Mesenchymal stem cell (in vitro differentiated cells and primary cell): ENCODE data around the gene LYPD6.
A peak's percentile ranks its signal among the peaks of the same experiment; 100 is the strongest.

Experiments used
- DNase-seq: peaks from one replicate; pipeline ENCODE4 v3.0.0-alpha.2; 2013
- H2AFZ ChIP-seq: one replicate; pipeline ENCODE4 v1.6.1; 2013; ENCODE audit warnings: low read depth, mild to moderate bottlenecking, control low read depth, inconsistent platforms, low read length, moderate library complexity
- H2AK5ac ChIP-seq: 2 replicates; pipeline ENCODE4 v1.6.1; 2013; ENCODE audit warnings: low read length, moderate library complexity, mild to moderate bottlenecking, inconsistent platforms; ENCODE audit not compliant: severe bottlenecking
- H2BK120ac ChIP-seq: one replicate; pipeline ENCODE4 v1.6.1; 2013; ENCODE audit warnings: low read depth, mild to moderate bottlenecking, inconsistent platforms, low read length, moderate library complexity
- H2BK12ac ChIP-seq, 2 experiments: one replicate each; pipeline ENCODE4 v1.6.1; 2013; ENCODE audit warnings: inconsistent platforms in 2 of 2, low read length in 2 of 2, mild to moderate bottlenecking in 2 of 2, moderate library complexity in 2 of 2, control low read depth in 1 of 2
- H2BK15ac ChIP-seq: one replicate; pipeline ENCODE4 v1.6.1; 2013; ENCODE audit warnings: mild to moderate bottlenecking, low read depth, inconsistent platforms; ENCODE audit not compliant: poor library complexity, severe bottlenecking
- H2BK5ac ChIP-seq: 2 replicates; pipeline ENCODE4 v1.6.1; 2013; ENCODE audit warnings: low read depth, mild to moderate bottlenecking, low read length, control low read depth, inconsistent platforms; ENCODE audit not compliant: poor library complexity, severe bottlenecking
- H3K14ac ChIP-seq, 2 experiments: one replicate each; pipeline ENCODE4 v1.6.1; 2013; ENCODE audit warnings: inconsistent platforms in 2 of 2, low read length in 2 of 2, control low read depth in 1 of 2, mild to moderate bottlenecking in 1 of 2, moderate library complexity in 1 of 2
- H3K18ac ChIP-seq, 2 experiments: one replicate each; pipeline ENCODE4 v1.6.1; 2013; ENCODE audit warnings: inconsistent platforms in 2 of 2, low read length in 2 of 2, control low read depth in 1 of 2, low read depth in 1 of 2, mild to moderate bottlenecking in 1 of 2
- H3K23ac ChIP-seq, 2 experiments: one replicate each; pipeline ENCODE4 v1.6.1; 2013; ENCODE audit warnings: inconsistent platforms in 2 of 2, low read length in 2 of 2, mild to moderate bottlenecking in 2 of 2, moderate library complexity in 2 of 2, control low read depth in 1 of 2
- H3K27ac ChIP-seq: 2 replicates; pipeline ENCODE4 v1.5.1; 2013; ENCODE audit warnings: mild to moderate bottlenecking, moderate library complexity, low read length, control low read depth, inconsistent platforms; ENCODE audit not compliant: poor library complexity, severe bottlenecking
- H3K27me3 ChIP-seq, 2 experiments: 2 replicates each; pipeline versions ENCODE4 v1.6.1 to v1.7.0; 2013; ENCODE audit warnings: low read length in 2 of 2, mild to moderate bottlenecking in 2 of 2, moderate library complexity in 2 of 2, control low read depth in 1 of 2, inconsistent platforms in 1 of 2; ENCODE audit not compliant: control insufficient read depth in 1 of 2, insufficient read depth in 1 of 2
- H3K36me3 ChIP-seq, 2 experiments: 2 replicates each; pipeline versions ENCODE4 v1.6.1 to v1.7.0; 2013; ENCODE audit warnings: low read length in 2 of 2, control low read depth in 1 of 2, inconsistent platforms in 1 of 2, low read depth in 1 of 2, mild to moderate bottlenecking in 1 of 2; ENCODE audit not compliant: insufficient read depth in 2 of 2, control insufficient read depth in 1 of 2
- H3K4ac ChIP-seq, 2 experiments: one replicate each; pipeline ENCODE4 v1.6.1; 2013; ENCODE audit warnings: inconsistent platforms in 2 of 2, low read length in 2 of 2, mild to moderate bottlenecking in 2 of 2, moderate library complexity in 2 of 2, control low read depth in 1 of 2, low read depth in 1 of 2
- H3K4me1 ChIP-seq: 2 replicates; pipeline ENCODE4 v1.6.1; 2013; ENCODE audit warnings: low read depth, low read length, control low read depth; ENCODE audit not compliant: control insufficient read depth, insufficient read depth
- H3K4me2 ChIP-seq: 2 replicates; pipeline ENCODE4 v1.6.1; 2013; ENCODE audit warnings: low read length, mild to moderate bottlenecking, inconsistent platforms; ENCODE audit not compliant: poor library complexity, severe bottlenecking
- H3K4me3 ChIP-seq, 2 experiments: 2 replicates each; pipeline versions ENCODE4 v1.5.1 to v1.7.0; 2013; ENCODE audit warnings: low read length in 2 of 2, mild to moderate bottlenecking in 2 of 2, control low read depth in 1 of 2, low read depth in 1 of 2; ENCODE audit not compliant: insufficient read depth in 1 of 2
- H3K79me1 ChIP-seq: replicated peaks from 2 replicates; pipeline ENCODE4 v1.6.1; 2013; ENCODE audit warnings: mild to moderate bottlenecking, control low read depth, low read length, inconsistent platforms; ENCODE audit not compliant: poor library complexity, severe bottlenecking
- H3K9ac ChIP-seq: 2 replicates; pipeline ENCODE4 v1.7.0; 2013; ENCODE audit warnings: mild to moderate bottlenecking, low read length, moderate library complexity
- H3K9me3 ChIP-seq: 2 replicates; pipeline ENCODE4 v1.7.0; 2013; ENCODE audit warnings: mild to moderate bottlenecking, low read length; ENCODE audit not compliant: control insufficient read depth
- H4K8ac ChIP-seq: one replicate; pipeline ENCODE4 v1.6.1; 2013; ENCODE audit warnings: inconsistent platforms, mild to moderate bottlenecking, low read length, moderate library complexity
- H4K91ac ChIP-seq: one replicate; pipeline ENCODE4 v1.6.1; 2013; ENCODE audit warnings: mild to moderate bottlenecking, low read length, inconsistent platforms
- WGBS: methylation state at CpG from one replicate; pipeline ENCODE4 v1.1.7; 2013; ENCODE audit warnings: mixed read lengths; 5-methylcytosine and 5-hydroxymethylcytosine counted together

LYPD6 gene

GRCh38 chr2:149464396-149464795 is 134.0 kb downstream of the LYPD6 start:
- Histone ChIP-seq H2BK5ac (no peak overlapping the region), H3K14ac (no peak overlapping the region), H3K27me3 (no peaks in the 10 kb centered on the region), H3K79me1 (no peaks in the 10 kb centered on the region), H4K8ac (no peak overlapping the region), H3K4me1 (no peaks in the 10 kb centered on the region), H2AK5ac (no peak overlapping the region), H3K18ac (no peak overlapping the region), H4K91ac (no peak overlapping the region), H3K27ac (no peak overlapping the region), H2BK12ac (no peak overlapping the region), H2BK120ac (no peak overlapping the region), H3K4me3 (no peak overlapping the region), H2BK15ac (no peak overlapping the region), H3K23ac (no peak overlapping the region), H3K4me2 (no peak overlapping the region), H3K9ac (no peak overlapping the region), H3K36me3 (no peaks in the 10 kb centered on the region), H2AFZ (no peak overlapping the region), H3K4ac (no peak overlapping the region), H3K9me3 (no peaks in the 10 kb centered on the region)
- 96% methylated on average over 7 of the region's 7 CpGs for WGBS
- DNase-seq, result no peak

- H3K4me1 ChIP-seq, result no peaks in the 10 kb centered on the region
- DNase-seq, result no peak
- H3K79me1 ChIP-seq, result no peaks in the 10 kb centered on the region
- no peak overlapping the region for H2BK5ac ChIP-seq
- H2BK120ac ChIP-seq, result no peak overlapping the region
- no peak overlapping the region for H3K4me3 ChIP-seq
- no peaks in the 10 kb centered on the region for H3K36me3 ChIP-seq
- H3K9me3 ChIP-seq, result no peaks in the 10 kb centered on the region
- no peak overlapping the region for H3K23ac ChIP-seq
- no peak overlapping the region for H4K8ac ChIP-seq
- H3K4ac ChIP-seq, result no peak overlapping the region
- H3K4me2 ChIP-seq, result no peak overlapping the region
- no peak overlapping the region for H3K27ac ChIP-seq
- H2BK15ac ChIP-seq, result no peak overlapping the region
- no peak overlapping the region for H3K18ac ChIP-seq
- H2BK12ac ChIP-seq, result peak overlapping the region in 1 of 2 experiments; percentile 75
- 80% methylated on average over 2 of the region's 2 CpGs for WGBS
- no peak overlapping the region for H3K9ac ChIP-seq
- no peak overlapping the region for H3K14ac ChIP-seq
- no peak overlapping the region for H2AK5ac ChIP-seq
- H4K91ac ChIP-seq, result no peak overlapping the region
- H2AFZ ChIP-seq, result no peak overlapping the region
- no peaks in the 10 kb centered on the region for H3K27me3 ChIP-seq
Measured at GRCh38 chr2:149465873-149466272, 135.5 kb downstream of the LYPD6 start.

- no peak overlapping the region for H2BK120ac ChIP-seq
- no peaks in the 10 kb centered on the region for H3K9me3 ChIP-seq
- no peak overlapping the region for H3K23ac ChIP-seq
- no peak overlapping the region for H3K9ac ChIP-seq
- no peak overlapping the region for H2AK5ac ChIP-seq
- H4K8ac ChIP-seq, result no peak overlapping the region
- H3K4me2 ChIP-seq, result no peak overlapping the region
- H2AFZ ChIP-seq, result no peak overlapping the region
- H3K18ac ChIP-seq, result no peak overlapping the region
- no peak overlapping the region for H3K4me3 ChIP-seq
- H3K14ac ChIP-seq, result no peak overlapping the region
- H3K27ac ChIP-seq, result no peak overlapping the region
- no peak overlapping the region for H3K4ac ChIP-seq
- H3K27me3 ChIP-seq, result no peaks in the 10 kb centered on the region
- H3K4me1 ChIP-seq, result no peaks in the 10 kb centered on the region
- H4K91ac ChIP-seq, result no peak overlapping the region
- no peaks in the 10 kb centered on the region for H3K79me1 ChIP-seq
- H3K36me3 ChIP-seq, result no peaks in the 10 kb centered on the region
- no peak overlapping the region for H2BK12ac ChIP-seq
- peak; percentile 49 for DNase-seq
- no peak overlapping the region for H2BK5ac ChIP-seq
- no peak overlapping the region for H2BK15ac ChIP-seq
- WGBS, result 11% methylated on average over 1 of the region's 3 CpGs
Measured at GRCh38 chr2:149466635-149467034, 136.2 kb downstream of the LYPD6 start.

GRCh38 chr2:149467436-149467835 is 137.0 kb downstream of the LYPD6 start:
- no peak overlapping the region for H3K4me2 ChIP-seq
- H3K4ac ChIP-seq, result peak overlapping the region in 1 of 2 experiments; percentile 19
- no peak overlapping the region for H3K9ac ChIP-seq
- no peak overlapping the region for H3K23ac ChIP-seq
- H4K8ac ChIP-seq, result peak overlapping the region; percentile 8
- no peaks in the 10 kb centered on the region for H3K27me3 ChIP-seq
- H2AFZ ChIP-seq, result no peak overlapping the region
- no peak overlapping the region for H2BK5ac ChIP-seq
- H3K4me1 ChIP-seq, result no peaks in the 10 kb centered on the region
- no peak overlapping the region for H3K4me3 ChIP-seq
- H3K79me1 ChIP-seq, result no peaks in the 10 kb centered on the region
- H4K91ac ChIP-seq, result no peak overlapping the region
- no peak overlapping the region for H3K27ac ChIP-seq
- WGBS, result 100% methylated on average over 1 of the region's 2 CpGs
- no peak overlapping the region for H2BK12ac ChIP-seq
- no peak overlapping the region for H3K18ac ChIP-seq
- H3K36me3 ChIP-seq, result no peaks in the 10 kb centered on the region
- no peak overlapping the region for H3K14ac ChIP-seq
- DNase-seq, result no peak
- no peak overlapping the region for H2BK15ac ChIP-seq
- H3K9me3 ChIP-seq, result no peaks in the 10 kb centered on the region
- peak overlapping the region; percentile 56 for H2BK120ac ChIP-seq
- no peak overlapping the region for H2AK5ac ChIP-seq
